ENCODE measurements around the gene SNF8. TPM values are rescaled to one million over a fixed set of nuclear protein-coding genes. Genes with fewer than 3 reads are reported as not detected.

Gene SNF8
- total and polyA plus RNA-seq, 9 of the 15 experiments (the other 6 are each of a cell fraction or from before 2014, with no cell fraction given), result 6.9 to 149 (median 117) TPM

DNA sequence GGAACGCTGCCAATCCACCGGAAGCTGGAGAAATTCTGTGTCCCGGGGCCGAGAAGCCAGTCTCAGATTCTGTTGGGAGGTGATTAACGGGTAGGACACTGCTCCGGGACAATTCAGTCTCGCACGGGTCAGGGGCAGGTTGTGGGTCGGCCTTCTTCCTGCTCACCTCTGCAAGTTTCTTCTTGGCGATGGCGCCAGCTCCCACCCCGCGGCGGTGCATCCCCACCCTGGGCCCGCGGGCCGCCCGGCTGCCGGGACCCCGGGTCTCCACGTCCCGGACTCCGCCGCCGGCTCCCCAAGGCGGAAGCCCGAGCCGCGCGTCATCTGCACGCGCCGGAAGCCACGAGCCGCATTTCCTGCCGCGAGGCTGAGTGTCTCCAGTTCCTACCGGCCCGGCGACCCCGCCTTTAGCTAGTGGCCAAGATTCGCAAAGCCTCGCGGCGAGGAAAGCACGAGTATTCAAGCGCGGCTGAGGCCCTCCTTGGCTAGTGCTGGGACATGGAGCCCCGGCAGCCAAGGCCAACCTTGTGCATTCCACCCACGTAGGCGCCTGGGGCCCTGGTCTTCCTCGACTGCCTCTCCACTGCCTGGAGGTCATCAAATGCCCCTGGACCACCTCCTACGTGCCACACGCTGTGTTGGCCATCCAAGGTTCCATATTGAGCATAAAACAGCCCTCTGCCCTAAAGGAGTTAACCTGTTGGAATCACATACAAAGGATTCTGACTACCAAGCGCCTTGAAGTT, at the start of gene SNF8 (continued):
- TF ChIP-seq SIN3B (IDR thresholded peaks at IDR 0.05; ENCODE audit: low read depth), result peak; percentile 91
- TF ChIP-seq CSDE1 (IDR thresholded peaks at IDR 0.05), result peak in 1 of 2 experiments; percentile 41; a peak in 1 of 4 replicates
- TF ChIP-seq, protein P1, sequence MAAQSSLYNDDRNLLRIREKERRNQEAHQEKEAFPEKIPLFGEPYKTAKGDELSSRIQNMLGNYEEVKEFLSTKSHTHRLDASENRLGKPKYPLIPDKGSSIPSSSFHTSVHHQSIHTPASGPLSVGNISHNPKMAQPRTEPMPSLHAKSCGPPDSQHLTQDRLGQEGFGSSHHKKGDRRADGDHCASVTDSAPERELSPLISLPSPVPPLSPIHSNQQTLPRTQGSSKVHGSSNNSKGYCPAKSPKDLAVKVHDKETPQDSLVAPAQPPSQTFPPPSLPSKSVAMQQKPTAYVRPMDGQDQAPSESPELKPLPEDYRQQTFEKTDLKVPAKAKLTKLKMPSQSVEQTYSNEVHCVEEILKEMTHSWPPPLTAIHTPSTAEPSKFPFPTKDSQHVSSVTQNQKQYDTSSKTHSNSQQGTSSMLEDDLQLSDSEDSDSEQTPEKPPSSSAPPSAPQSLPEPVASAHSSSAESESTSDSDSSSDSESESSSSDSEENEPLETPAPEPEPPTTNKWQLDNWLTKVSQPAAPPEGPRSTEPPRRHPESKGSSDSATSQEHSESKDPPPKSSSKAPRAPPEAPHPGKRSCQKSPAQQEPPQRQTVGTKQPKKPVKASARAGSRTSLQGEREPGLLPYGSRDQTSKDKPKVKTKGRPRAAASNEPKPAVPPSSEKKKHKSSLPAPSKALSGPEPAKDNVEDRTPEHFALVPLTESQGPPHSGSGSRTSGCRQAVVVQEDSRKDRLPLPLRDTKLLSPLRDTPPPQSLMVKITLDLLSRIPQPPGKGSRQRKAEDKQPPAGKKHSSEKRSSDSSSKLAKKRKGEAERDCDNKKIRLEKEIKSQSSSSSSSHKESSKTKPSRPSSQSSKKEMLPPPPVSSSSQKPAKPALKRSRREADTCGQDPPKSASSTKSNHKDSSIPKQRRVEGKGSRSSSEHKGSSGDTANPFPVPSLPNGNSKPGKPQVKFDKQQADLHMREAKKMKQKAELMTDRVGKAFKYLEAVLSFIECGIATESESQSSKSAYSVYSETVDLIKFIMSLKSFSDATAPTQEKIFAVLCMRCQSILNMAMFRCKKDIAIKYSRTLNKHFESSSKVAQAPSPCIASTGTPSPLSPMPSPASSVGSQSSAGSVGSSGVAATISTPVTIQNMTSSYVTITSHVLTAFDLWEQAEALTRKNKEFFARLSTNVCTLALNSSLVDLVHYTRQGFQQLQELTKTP (IDR thresholded peaks at IDR 0.05; ENCODE audit: low read depth in 1 of 2, partially characterized antibody in 2 of 2), result peak in 1 of 2 experiments; percentile 46
- TF ChIP-seq KLF16 (IDR thresholded peaks at IDR 0.05), result peak; percentile 64; the same call in 1 of the 2 replicates
- TF ChIP-seq JUN (IDR thresholded peaks at IDR 0.05; ENCODE audit: borderline replicate concordance, low read depth, low read length), result peak; percentile 74; the same call in 1 of the 2 replicates
- no peak; the same call in 1 of the 2 replicates for TF ChIP-seq JUN (CRISPR knock-in tag; IDR thresholded peaks at IDR 0.05; ENCODE audit: borderline replicate concordance)
- peak in 1 of 2 experiments; percentile 26; a peak in 1 of 4 replicates for TF ChIP-seq SIX5 (IDR thresholded peaks at IDR 0.05; ENCODE audit: borderline replicate concordance in 1 of 2, insufficient read depth in 1 of 2, low read depth in 1 of 2, low read length in 2 of 2)
- no peak for TF ChIP-seq ZNF3 (CRISPR knock-in tag; IDR thresholded peaks at IDR 0.05)
- TF ChIP-seq, protein P2, sequence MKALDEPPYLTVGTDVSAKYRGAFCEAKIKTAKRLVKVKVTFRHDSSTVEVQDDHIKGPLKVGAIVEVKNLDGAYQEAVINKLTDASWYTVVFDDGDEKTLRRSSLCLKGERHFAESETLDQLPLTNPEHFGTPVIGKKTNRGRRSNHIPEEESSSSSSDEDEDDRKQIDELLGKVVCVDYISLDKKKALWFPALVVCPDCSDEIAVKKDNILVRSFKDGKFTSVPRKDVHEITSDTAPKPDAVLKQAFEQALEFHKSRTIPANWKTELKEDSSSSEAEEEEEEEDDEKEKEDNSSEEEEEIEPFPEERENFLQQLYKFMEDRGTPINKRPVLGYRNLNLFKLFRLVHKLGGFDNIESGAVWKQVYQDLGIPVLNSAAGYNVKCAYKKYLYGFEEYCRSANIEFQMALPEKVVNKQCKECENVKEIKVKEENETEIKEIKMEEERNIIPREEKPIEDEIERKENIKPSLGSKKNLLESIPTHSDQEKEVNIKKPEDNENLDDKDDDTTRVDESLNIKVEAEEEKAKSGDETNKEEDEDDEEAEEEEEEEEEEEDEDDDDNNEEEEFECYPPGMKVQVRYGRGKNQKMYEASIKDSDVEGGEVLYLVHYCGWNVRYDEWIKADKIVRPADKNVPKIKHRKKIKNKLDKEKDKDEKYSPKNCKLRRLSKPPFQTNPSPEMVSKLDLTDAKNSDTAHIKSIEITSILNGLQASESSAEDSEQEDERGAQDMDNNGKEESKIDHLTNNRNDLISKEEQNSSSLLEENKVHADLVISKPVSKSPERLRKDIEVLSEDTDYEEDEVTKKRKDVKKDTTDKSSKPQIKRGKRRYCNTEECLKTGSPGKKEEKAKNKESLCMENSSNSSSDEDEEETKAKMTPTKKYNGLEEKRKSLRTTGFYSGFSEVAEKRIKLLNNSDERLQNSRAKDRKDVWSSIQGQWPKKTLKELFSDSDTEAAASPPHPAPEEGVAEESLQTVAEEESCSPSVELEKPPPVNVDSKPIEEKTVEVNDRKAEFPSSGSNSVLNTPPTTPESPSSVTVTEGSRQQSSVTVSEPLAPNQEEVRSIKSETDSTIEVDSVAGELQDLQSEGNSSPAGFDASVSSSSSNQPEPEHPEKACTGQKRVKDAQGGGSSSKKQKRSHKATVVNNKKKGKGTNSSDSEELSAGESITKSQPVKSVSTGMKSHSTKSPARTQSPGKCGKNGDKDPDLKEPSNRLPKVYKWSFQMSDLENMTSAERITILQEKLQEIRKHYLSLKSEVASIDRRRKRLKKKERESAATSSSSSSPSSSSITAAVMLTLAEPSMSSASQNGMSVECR (CRISPR knock-in tag; IDR thresholded peaks at IDR 0.05), result peak; percentile 98
- TF ChIP-seq FOXP1 (CRISPR knock-in tag; IDR thresholded peaks at IDR 0.05), result peak; percentile 90; the same call in 1 of the 2 replicates
- TF ChIP-seq PTRF (tag; IDR thresholded peaks at IDR 0.05), result no peak
- peak; percentile 97 for TF ChIP-seq MYC (IDR thresholded peaks at IDR 0.05; ENCODE audit: low read depth, low read length)
- peak; percentile 79; the same call in 1 of the 2 replicates for TF ChIP-seq MYC (CRISPR knock-in tag; IDR thresholded peaks at IDR 0.05; ENCODE audit: borderline replicate concordance, low read depth)
- TF ChIP-seq POU5F1 (IDR thresholded peaks at IDR 0.05; ENCODE audit: borderline replicate concordance, low read depth, low read length, partially characterized antibody), result peak; percentile 27
- TF ChIP-seq ZNF79 (CRISPR knock-in tag; IDR thresholded peaks at IDR 0.05; ENCODE audit: low read depth), result no peak
- TF ChIP-seq, protein P3, sequence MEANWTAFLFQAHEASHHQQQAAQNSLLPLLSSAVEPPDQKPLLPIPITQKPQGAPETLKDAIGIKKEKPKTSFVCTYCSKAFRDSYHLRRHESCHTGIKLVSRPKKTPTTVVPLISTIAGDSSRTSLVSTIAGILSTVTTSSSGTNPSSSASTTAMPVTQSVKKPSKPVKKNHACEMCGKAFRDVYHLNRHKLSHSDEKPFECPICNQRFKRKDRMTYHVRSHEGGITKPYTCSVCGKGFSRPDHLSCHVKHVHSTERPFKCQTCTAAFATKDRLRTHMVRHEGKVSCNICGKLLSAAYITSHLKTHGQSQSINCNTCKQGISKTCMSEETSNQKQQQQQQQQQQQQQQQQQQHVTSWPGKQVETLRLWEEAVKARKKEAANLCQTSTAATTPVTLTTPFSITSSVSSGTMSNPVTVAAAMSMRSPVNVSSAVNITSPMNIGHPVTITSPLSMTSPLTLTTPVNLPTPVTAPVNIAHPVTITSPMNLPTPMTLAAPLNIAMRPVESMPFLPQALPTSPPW (CRISPR knock-in tag; IDR thresholded peaks at IDR 0.05), result peak; percentile 69
- 0 out of 2 replicates have a peak, but pooled peaks have one; percentile 13 for TF ChIP-seq ZNF583 (CRISPR knock-in tag; IDR thresholded peaks at IDR 0.05)
